ENCODE measurements around the gene ATG9A. TPM values are rescaled to one million over a fixed set of nuclear protein-coding genes. Genes with fewer than 3 reads are reported as not detected.

ATG9A gene
- polyA plus RNA-seq, 1 donor from 2014 or later: 26.2 TPM

DNA sequence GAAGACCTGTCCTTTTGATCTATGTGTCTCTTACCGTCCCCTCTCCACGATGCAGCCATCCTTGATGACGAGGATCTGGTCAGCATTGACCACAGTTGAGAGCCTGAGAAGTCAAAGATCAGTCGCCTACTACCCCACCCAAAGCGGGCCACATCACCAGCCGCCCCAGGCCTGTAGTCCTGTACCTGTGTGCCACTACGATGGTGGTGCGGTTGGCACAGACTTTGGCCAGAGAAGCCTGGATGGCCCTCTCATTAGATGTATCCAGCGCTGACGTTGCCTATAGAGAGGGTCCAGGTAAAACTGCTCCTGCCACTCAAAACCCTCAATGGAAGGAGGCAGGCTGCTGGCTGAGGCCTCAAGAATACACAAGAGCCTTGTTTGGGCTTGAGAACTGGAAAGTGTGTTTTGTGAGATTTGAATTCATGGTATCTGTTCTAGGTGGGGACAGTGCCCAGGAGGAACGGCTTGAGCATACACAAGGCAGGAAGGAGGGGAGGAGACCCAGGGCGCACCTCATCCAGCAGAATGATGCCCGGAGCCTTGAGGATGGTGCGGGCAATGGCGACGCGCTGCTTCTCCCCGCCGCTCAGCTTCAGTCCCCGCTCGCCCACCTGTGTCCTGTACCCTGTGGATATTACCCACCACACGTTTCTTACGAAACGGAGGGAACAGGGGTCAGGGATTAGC lies 19.1 kb downstream of the ATG9A start (continued):
- TF ChIP-seq EP300 (conservative IDR thresholded peaks at IDR 0.05; ENCODE audit: poor library complexity, severe bottlenecking): no peak

DNA sequence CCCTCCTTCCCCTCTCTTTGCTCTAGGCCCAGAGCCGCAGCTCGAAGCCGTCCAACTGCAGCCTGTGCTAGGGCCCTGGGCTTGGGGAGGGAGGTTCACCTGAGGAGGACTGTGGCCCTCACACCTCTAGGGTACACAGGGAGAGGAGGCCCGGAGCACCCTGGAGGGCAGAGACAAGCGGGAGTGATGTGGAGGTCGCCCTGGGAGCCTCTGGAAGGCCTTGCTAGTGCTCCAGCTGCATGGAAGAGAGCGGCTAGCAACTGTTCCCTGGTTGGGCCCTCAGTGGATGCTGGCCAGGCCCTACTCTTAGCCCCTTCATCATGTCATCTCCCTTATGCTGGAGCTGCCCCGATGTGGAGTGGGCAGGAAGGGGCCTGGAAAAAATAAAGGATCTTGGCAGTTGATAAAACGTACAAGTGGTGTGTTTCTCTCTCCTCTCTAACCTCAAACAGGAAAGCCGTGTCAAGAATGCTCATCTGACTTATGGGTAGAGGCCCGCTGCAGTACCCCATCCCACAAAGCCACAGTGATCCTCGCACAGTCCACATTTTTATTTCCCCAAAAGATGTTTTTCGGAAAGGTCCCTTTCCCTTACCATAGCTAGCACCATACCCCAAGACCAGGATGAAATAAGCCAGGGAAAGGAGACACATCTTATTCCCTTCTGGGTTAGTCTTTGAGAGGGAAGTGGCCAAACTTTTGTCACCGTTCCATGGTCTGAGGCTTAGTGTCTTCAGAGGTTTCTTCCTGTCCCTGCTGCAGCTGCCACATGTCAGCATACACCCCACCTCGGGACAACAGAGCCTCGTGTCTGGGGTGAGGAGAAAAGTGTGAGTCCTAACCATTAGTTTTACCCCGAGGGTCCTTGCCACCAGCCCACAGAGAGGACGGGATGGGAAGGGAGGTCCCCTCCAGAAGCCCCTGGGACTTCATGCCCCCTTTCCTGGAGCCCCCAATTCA lies 19.9 kb downstream of the ATG9A start:
- no peaks in the 10 kb centered on the region for H3F3A ChIP-seq (ENCODE audit: insufficient read depth, low read length, poor library complexity, severe bottlenecking)
- no peak overlapping the region for H2AFZ ChIP-seq (ENCODE audit: low read depth, low read length)
- H4K20me1 ChIP-seq (ENCODE audit: insufficient read depth): no peaks in the 10 kb centered on the region
- H3K4me3 ChIP-seq (ENCODE audit: low read length): no peak overlapping the region
- no peaks in the 10 kb centered on the region for H3K79me2 ChIP-seq (replicated peaks; ENCODE audit: insufficient read depth, low read length)
- TF ChIP-seq RAD21 (conservative IDR thresholded peaks at IDR 0.05): no peak
- no peak for TF ChIP-seq MXI1 (conservative IDR thresholded peaks at IDR 0.05; ENCODE audit: poor library complexity, severe bottlenecking)
- TF ChIP-seq TAF1 (IDR thresholded peaks at IDR 0.05; ENCODE audit: low read depth): no peak
- no peak overlapping the region for H3K4me2 ChIP-seq (ENCODE audit: low read length)
- no peaks in the 10 kb centered on the region for H3K9me2 ChIP-seq (ENCODE audit: insufficient read depth, low read length)
- no peaks in the 10 kb centered on the region for H3K9me3 ChIP-seq (ENCODE audit: low read length)
- no peaks in the 10 kb centered on the region for H3K36me3 ChIP-seq (ENCODE audit: insufficient read depth, low read length)
- H3K9ac ChIP-seq (ENCODE audit: low read length): no peak overlapping the region
- H3K27me3 ChIP-seq (ENCODE audit: insufficient read depth, low read depth, low read length): no peaks in the 10 kb centered on the region
- no peak overlapping the region for H3K27ac ChIP-seq (ENCODE audit: low read length)

DNA sequence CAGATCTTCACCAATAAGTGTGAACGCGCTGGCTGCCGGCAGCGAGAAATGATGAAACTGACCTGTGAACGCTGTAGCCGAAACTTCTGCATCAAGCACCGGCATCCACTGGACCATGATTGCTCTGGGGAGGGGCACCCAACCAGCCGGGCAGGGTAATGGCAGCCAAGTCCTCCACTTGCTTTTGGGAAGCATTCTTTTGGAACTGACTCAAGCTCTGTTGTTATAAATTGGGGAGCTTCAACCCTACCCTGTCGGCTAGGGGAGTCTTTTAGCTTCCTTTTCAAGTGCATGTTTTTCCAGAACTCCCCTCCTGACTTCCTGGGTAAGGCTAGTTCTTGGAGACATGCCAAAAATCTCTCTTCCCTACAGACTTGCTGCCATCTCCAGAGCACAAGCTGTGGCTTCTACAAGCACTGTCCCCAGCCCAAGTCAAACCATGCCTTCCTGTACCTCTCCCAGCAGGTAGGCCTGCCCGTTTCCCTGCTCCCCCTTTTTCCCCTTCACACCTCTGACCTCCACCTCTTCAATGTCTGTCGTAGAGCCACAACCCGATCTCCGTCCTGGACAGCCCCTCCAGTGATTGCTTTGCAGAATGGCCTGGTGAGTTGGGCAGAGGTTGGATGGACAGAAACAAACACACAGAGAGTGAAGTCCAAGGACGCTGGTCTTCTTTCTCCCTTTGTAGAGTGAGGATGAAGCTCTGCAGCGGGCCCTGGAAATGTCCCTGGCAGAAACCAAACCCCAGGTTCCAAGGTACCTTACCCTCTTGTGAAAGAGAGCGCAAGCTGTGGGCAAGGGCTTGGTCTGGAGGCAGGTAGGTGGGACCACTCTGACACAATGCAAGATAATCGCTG lies 21.3 kb downstream of the ATG9A start:
- Histone ChIP-seq H3K27me3 (ENCODE audit: insufficient read depth, low read depth, low read length) (no peaks in the 10 kb centered on the region), H3K4me2 (ENCODE audit: low read length) (no peak overlapping the region), H3K9me2 (ENCODE audit: insufficient read depth, low read length) (no peaks in the 10 kb centered on the region), H3K4me3 (ENCODE audit: low read length) (peak overlapping the region; percentile 78), H3K9ac (ENCODE audit: low read length) (peak overlapping the region; percentile 90), H3F3A (ENCODE audit: insufficient read depth, low read length, poor library complexity, severe bottlenecking) (no peaks in the 10 kb centered on the region), H4K20me1 (ENCODE audit: insufficient read depth) (no peaks in the 10 kb centered on the region), H3K27ac (ENCODE audit: low read length) (no peak overlapping the region), H3K79me2 (replicated peaks; ENCODE audit: insufficient read depth, low read length) (no peaks in the 10 kb centered on the region), H3K9me3 (ENCODE audit: low read length) (no peaks in the 10 kb centered on the region), H3K36me3 (ENCODE audit: insufficient read depth, low read length) (no peaks in the 10 kb centered on the region), H2AFZ (ENCODE audit: low read depth, low read length) (no peak overlapping the region)
- TF ChIP-seq SMC3 (conservative IDR thresholded peaks at IDR 0.05; ENCODE audit: poor library complexity): no peak
- no peak for TF ChIP-seq EZH2 (IDR thresholded peaks at IDR 0.05; ENCODE audit: borderline replicate concordance, insufficient read depth, low read length, poor library complexity, severe bottlenecking)
- TF ChIP-seq EP300 (conservative IDR thresholded peaks at IDR 0.05; ENCODE audit: poor library complexity, severe bottlenecking): no peak

DNA sequence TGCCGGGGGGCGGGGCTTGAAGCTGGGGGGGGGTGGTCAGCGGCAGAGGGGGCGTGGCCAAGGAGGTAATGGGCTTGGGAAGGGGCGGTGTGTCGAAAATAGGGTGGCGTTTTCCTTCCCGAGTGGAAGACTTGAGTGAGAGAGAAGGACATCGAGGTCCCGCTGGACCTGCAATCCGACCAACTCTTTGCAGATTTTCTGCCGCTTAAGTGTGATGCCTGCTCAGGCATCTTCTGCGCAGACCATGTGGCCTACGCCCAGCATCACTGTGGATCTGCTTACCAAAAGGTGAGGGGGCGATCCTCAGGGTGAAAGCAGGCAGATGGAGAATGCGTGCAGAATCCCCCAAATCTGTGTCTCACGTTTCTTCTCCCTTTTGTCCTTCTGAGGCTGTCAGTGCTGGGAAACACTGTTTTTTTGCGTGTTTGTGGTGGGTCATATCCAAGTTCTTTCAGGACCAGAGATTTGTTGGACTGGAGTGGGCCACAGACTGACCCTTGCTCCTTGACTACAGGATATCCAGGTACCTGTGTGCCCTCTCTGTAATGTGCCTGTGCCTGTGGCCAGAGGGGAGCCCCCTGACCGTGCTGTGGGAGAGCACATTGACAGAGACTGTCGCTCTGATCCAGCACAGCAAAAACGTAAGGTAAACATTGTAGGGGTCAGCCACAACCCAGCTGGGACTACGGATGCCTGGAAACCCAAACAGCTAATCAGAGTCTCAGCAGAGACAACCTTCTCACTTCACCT lies 22.1 kb downstream of the ATG9A start:
- H3K27me3 ChIP-seq (ENCODE audit: insufficient read depth, low read depth, low read length): no peaks in the 10 kb centered on the region
- H3K36me3 ChIP-seq (ENCODE audit: insufficient read depth, low read length): no peaks in the 10 kb centered on the region
- H3K4me3 ChIP-seq (ENCODE audit: low read length): peak overlapping the region; percentile 78
- H3K79me2 ChIP-seq (replicated peaks; ENCODE audit: insufficient read depth, low read length): no peaks in the 10 kb centered on the region
- peak overlapping the region; percentile 95 for H3K4me2 ChIP-seq (ENCODE audit: low read length)
- H3K9me2 ChIP-seq (ENCODE audit: insufficient read depth, low read length): no peaks in the 10 kb centered on the region
- H4K20me1 ChIP-seq (ENCODE audit: insufficient read depth): no peaks in the 10 kb centered on the region
- peak overlapping the region; percentile 40 for H2AFZ ChIP-seq (ENCODE audit: low read depth, low read length)
- H3K9ac ChIP-seq (ENCODE audit: low read length): peak overlapping the region; percentile 90
- no peaks in the 10 kb centered on the region for H3K9me3 ChIP-seq (ENCODE audit: low read length)
- TF ChIP-seq EZH2 (IDR thresholded peaks at IDR 0.05; ENCODE audit: borderline replicate concordance, insufficient read depth, low read length, poor library complexity, severe bottlenecking): no peak
- peak; percentile 63 for TF ChIP-seq MXI1 (conservative IDR thresholded peaks at IDR 0.05; ENCODE audit: poor library complexity, severe bottlenecking)
- TF ChIP-seq SMC3 (conservative IDR thresholded peaks at IDR 0.05; ENCODE audit: poor library complexity): no peak
- H3F3A ChIP-seq (ENCODE audit: insufficient read depth, low read length, poor library complexity, severe bottlenecking): no peaks in the 10 kb centered on the region
- peak overlapping the region; percentile 96 for H3K27ac ChIP-seq (ENCODE audit: low read length)
